Endothelial cell of umbilical vein (primary cell): Measurements from ENCODE around the gene RINL.

Source experiments
- CTCF ChIP-seq, 2 donors: IDR thresholded peaks; 1 replicate in 1 of 2; 2 replicates in 1 of 2; pipeline ENCODE4 v1.5.1; 2011; ENCODE audit warnings: low read length in 2 of 2, mild to moderate bottlenecking in 2 of 2, moderate library complexity in 2 of 2, control low read depth in 1 of 2, inconsistent platforms in 1 of 2, low read depth in 1 of 2; ENCODE audit not compliant: insufficient read depth in 1 of 2; ENCODE audit errors: extremely low read depth in 1 of 2
- EZH2 ChIP-seq: IDR thresholded peaks from 2 replicates; pipeline ENCODE4 v1.6.1; 2012; ENCODE audit warnings: borderline replicate concordance, low read depth, mild to moderate bottlenecking, moderate library complexity, low read length, inconsistent platforms; ENCODE audit not compliant: severe bottlenecking
- GATA2 ChIP-seq: IDR thresholded peaks from 2 replicates; pipeline ENCODE4 v1.7.0; 2011; ENCODE audit warnings: low read depth, mild to moderate bottlenecking, moderate library complexity, mixed read lengths, low read length; ENCODE audit not compliant: insufficient read length, insufficient read depth
- POLR2A ChIP-seq: IDR thresholded peaks from 2 replicates; pipeline ENCODE4 v1.6.1; 2012; ENCODE audit warnings: low read depth, mild to moderate bottlenecking, control low read depth, low read length
- POLR2AphosphoS5 ChIP-seq: IDR thresholded peaks from 2 replicates; pipeline ENCODE4 v1.6.1; 2012; ENCODE audit warnings: low read depth, mild to moderate bottlenecking, control low read depth, low read length, moderate library complexity; ENCODE audit not compliant: insufficient read depth

DNA sequence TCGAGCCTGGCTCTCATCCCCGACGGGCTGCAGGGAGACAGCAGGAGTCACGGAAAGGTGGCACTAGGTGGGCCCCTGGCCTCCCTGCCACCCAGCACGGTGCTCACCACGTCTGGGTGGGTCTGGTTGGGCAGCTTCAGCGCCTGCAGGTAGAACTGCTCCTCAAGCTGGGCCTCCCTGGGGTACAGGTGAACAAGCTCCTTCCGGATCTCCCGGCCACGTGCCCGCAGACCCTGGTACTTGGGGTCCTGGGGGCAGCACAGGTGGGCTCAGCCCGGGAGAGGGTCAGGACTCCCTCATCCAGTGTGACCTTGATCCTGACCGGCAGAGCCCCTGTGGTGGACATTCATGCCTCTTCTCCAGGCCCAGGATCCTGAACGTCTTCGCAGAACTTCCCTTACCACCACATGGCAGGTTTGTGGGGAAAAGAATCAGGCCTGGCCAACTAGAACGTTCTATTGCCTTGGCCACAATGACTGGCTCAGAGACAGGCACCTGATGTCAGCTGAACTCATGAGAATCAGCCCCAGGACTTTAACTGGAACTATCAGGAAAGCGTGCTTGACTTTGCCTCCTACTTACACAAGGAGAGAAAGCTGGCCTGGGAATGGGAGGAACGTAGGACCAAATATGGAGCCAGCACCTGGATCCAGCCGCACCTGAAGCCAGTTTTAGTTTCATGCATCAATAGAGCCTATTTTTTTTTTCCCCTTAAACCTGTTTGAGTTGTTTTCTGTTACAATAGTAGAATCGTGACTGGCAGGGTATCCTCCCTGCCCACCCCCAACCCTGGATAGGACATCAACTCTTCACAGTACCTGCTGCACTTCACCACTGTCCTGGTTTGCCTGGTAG lies 43.6 kb upstream of the RINL start:
- TF ChIP-seq CTCF (IDR thresholded peaks at IDR 0.05; ENCODE audit: extremely low read depth in 1 of 2, insufficient read depth in 1 of 2, low read depth in 1 of 2, low read length in 2 of 2) (no peak), POLR2AphosphoS5 (no peak), EZH2 (no peak), GATA2 (no peak), POLR2A (no peak)
